ENCODE results near the gene ULK3.

DNA sequence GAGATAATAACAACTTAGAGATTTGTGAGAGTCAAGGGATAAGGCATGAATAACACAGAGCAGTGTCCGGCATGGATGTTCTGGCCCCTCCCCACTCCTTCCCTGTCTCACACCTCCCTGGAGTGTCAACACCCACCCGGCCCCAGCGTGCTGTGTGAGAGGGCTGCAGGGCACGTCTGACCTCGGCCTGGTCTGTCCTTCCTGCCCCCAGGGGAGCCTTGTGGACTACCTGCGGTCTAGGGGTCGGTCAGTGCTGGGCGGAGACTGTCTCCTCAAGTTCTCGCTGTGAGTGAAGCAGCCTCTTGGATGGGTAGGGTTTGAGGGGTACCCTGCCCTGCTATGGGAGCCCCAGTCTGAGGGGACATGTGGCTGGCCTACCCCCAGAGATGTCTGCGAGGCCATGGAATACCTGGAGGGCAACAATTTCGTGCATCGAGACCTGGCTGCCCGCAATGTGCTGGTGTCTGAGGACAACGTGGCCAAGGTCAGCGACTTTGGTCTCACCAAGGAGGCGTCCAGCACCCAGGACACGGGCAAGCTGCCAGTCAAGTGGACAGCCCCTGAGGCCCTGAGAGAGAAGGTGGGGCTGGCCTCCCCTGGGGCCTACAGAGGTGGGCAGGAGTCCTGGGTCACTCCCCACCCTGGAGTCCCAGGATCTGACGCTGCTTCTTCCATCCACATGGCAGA, 41.5 kb downstream of the ULK3 start:
- TF ChIP-seq, protein P1, sequence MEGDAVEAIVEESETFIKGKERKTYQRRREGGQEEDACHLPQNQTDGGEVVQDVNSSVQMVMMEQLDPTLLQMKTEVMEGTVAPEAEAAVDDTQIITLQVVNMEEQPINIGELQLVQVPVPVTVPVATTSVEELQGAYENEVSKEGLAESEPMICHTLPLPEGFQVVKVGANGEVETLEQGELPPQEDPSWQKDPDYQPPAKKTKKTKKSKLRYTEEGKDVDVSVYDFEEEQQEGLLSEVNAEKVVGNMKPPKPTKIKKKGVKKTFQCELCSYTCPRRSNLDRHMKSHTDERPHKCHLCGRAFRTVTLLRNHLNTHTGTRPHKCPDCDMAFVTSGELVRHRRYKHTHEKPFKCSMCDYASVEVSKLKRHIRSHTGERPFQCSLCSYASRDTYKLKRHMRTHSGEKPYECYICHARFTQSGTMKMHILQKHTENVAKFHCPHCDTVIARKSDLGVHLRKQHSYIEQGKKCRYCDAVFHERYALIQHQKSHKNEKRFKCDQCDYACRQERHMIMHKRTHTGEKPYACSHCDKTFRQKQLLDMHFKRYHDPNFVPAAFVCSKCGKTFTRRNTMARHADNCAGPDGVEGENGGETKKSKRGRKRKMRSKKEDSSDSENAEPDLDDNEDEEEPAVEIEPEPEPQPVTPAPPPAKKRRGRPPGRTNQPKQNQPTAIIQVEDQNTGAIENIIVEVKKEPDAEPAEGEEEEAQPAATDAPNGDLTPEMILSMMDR (IDR thresholded peaks at IDR 0.05 in 2 of 3, conservative IDR thresholded peaks at IDR 0.05 in 1 of 3; ENCODE audit: borderline replicate concordance in 1 of 3, insufficient read depth in 1 of 3, low read depth in 2 of 3, low read length in 2 of 3), result no peak
- no peak for TF ChIP-seq TCF7L2 (IDR thresholded peaks at IDR 0.05; ENCODE audit: borderline replicate concordance, extremely low read depth, insufficient read depth, insufficient read length)
- TF ChIP-seq POLR2AphosphoS5 (IDR thresholded peaks at IDR 0.05; ENCODE audit: low read depth, low read length), result no peak
- TF ChIP-seq POLR2A (IDR thresholded peaks at IDR 0.05; ENCODE audit: borderline replicate concordance, extremely low read depth, insufficient read depth, insufficient read length), result no peak
- TF ChIP-seq ZFX (IDR thresholded peaks at IDR 0.05), result no peak
- TF ChIP-seq EZH2 (IDR thresholded peaks at IDR 0.05), result no peak
- TF ChIP-seq SP1 (IDR thresholded peaks at IDR 0.05; ENCODE audit: low read depth), result no peak
- TF ChIP-seq CEBPB (IDR thresholded peaks at IDR 0.05; ENCODE audit: low read depth), result no peak
- TF ChIP-seq CBX3 (IDR thresholded peaks at IDR 0.05; ENCODE audit: low read depth), result no peak
- no peak for TF ChIP-seq FOSL1 (IDR thresholded peaks at IDR 0.05; ENCODE audit: low read depth)
- TF ChIP-seq, protein P2, sequence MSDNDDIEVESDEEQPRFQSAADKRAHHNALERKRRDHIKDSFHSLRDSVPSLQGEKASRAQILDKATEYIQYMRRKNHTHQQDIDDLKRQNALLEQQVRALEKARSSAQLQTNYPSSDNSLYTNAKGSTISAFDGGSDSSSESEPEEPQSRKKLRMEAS (IDR thresholded peaks at IDR 0.05), result no peak
- TF ChIP-seq SIN3A (IDR thresholded peaks at IDR 0.05; ENCODE audit: low read depth), result no peak
- TF ChIP-seq JUND (IDR thresholded peaks at IDR 0.05), result no peak
- no peak for TF ChIP-seq ELF1 (IDR thresholded peaks at IDR 0.05; ENCODE audit: borderline replicate concordance, low read depth)
